Common myeloid progenitor, CD34-positive (primary cell): ENCODE measurements around the gene WHAMM.

ENCODE experiments used
- CTCF ChIA-PET: fragments of 350-600 bp; sonication (Branson Sonifier 250); formaldehyde crosslinking; loops from one replicate; lab custom pipeline; 2021; ENCODE audit warnings: antibody characterized with exemption; lab: Charles Lee
- POLR2A ChIA-PET: fragments of 350-600 bp; sonication (Branson Sonifier 250); formaldehyde crosslinking; loops from one replicate; lab custom pipeline; 2021; ENCODE audit warnings: antibody characterized with exemption; lab: Charles Lee
- DNase-seq, 3 donors: peaks; one replicate each; pipeline versions ENCODE4 v3.0.0 to v3.0.0-alpha.2; 2013
- H3K27ac ChIP-seq, 2 experiments: 1 replicate in 1 of 2; 2 replicates in 1 of 2; pipeline ENCODE4 v1.7.0; 2013; ENCODE audit warnings: inconsistent platforms in 2 of 2, low read length in 2 of 2, mild to moderate bottlenecking in 2 of 2, low read depth in 1 of 2, moderate library complexity in 1 of 2; ENCODE audit not compliant: severe bottlenecking in 2 of 2, insufficient read depth in 1 of 2, poor library complexity in 1 of 2
- H3K27me3 ChIP-seq, 5 experiments: replicated peaks in 2 of 5; 1 replicate in 3 of 5; 2 replicates in 2 of 5; pipeline versions ENCODE4 v1.6.1 to v1.7.0; 2013; ENCODE audit warnings: low read length in 4 of 5, mild to moderate bottlenecking in 2 of 5, moderate library complexity in 2 of 5, inconsistent platforms in 1 of 5; ENCODE audit not compliant: insufficient read depth in 5 of 5, control insufficient read depth in 4 of 5
- H3K36me3 ChIP-seq, 4 experiments: 1 replicate in 2 of 4; 2 replicates in 2 of 4; pipeline versions ENCODE4 v1.6.1 to v1.7.0; 2013; ENCODE audit warnings: low read length in 3 of 4, control low read depth in 1 of 4, mild to moderate bottlenecking in 1 of 4; ENCODE audit not compliant: control insufficient read depth in 4 of 4, insufficient read depth in 4 of 4
- H3K4me1 ChIP-seq, 4 experiments: 1 replicate in 3 of 4; 2 replicates in 1 of 4; pipeline versions ENCODE4 v1.6.1 to v1.7.1; 2013; ENCODE audit warnings: low read length in 3 of 4, mild to moderate bottlenecking in 3 of 4, control low read depth in 1 of 4, inconsistent platforms in 1 of 4, moderate library complexity in 1 of 4; ENCODE audit not compliant: control insufficient read depth in 4 of 4, insufficient read depth in 4 of 4; ENCODE audit errors: control extremely low read depth in 1 of 4
- H3K4me3 ChIP-seq, 7 experiments: 1 replicate in 4 of 7; 2 replicates in 3 of 7; pipeline versions ENCODE4 v1.5.1 to v1.7.0; 2013; ENCODE audit warnings: mild to moderate bottlenecking in 7 of 7, low read length in 6 of 7, moderate library complexity in 6 of 7, inconsistent platforms in 2 of 7, low read depth in 2 of 7, control low read depth in 1 of 7; ENCODE audit not compliant: insufficient read depth in 4 of 7, control insufficient read depth in 1 of 7; ENCODE audit errors: extremely low read depth in 1 of 7
- H3K9me3 ChIP-seq, 5 experiments: 1 replicate in 4 of 5; 2 replicates in 1 of 5; pipeline versions ENCODE4 v1.6.1 to v1.7.1; 2013; ENCODE audit warnings: low read length in 4 of 5, mild to moderate bottlenecking in 2 of 5, inconsistent platforms in 1 of 5, low read depth in 1 of 5, moderate library complexity in 1 of 5; ENCODE audit not compliant: control insufficient read depth in 4 of 5, insufficient read depth in 2 of 5; ENCODE audit errors: control extremely low read depth in 1 of 5
- WGBS: methylation state at CpG from one replicate; pipeline ENCODE4 v1.1.5; 2013; ENCODE audit not compliant: insufficient coverage; 5-methylcytosine and 5-hydroxymethylcytosine counted together

WHAMM gene

GRCh38 chr15:82882273-82882928 is 73.0 kb downstream of the WHAMM start:
- no peak for DNase-seq
- 92% methylated on average over 3 of the region's 5 CpGs for WGBS
- Histone ChIP-seq H3K4me3 (no peak overlapping the region), H3K4me1 (peaks cover 0 to 8% (median 6%) of the 10 kb centered on the region in 4 experiments), H3K9me3 (no peaks in the 10 kb centered on the region), H3K27me3 (no peaks in the 10 kb centered on the region), H3K27ac (no peak overlapping the region), H3K36me3 (no peaks in the 10 kb centered on the region)
- ChIA-PET CTCF (interaction anchor here (0.6 kb wide), 1 partner anchor 15 kb away, joined by 3 read pairs; no protein-coding TSS in a partner anchor), POLR2A (no interaction called here)
